Measurements from ENCODE around the gene EFR3B. TPM values are rescaled to one million over a fixed set of nuclear protein-coding genes. Genes with fewer than 3 reads are reported as not detected.

Gene EFR3B
- total RNA-seq, 1 donor from 2014 or later: 40.7 TPM

DNA sequence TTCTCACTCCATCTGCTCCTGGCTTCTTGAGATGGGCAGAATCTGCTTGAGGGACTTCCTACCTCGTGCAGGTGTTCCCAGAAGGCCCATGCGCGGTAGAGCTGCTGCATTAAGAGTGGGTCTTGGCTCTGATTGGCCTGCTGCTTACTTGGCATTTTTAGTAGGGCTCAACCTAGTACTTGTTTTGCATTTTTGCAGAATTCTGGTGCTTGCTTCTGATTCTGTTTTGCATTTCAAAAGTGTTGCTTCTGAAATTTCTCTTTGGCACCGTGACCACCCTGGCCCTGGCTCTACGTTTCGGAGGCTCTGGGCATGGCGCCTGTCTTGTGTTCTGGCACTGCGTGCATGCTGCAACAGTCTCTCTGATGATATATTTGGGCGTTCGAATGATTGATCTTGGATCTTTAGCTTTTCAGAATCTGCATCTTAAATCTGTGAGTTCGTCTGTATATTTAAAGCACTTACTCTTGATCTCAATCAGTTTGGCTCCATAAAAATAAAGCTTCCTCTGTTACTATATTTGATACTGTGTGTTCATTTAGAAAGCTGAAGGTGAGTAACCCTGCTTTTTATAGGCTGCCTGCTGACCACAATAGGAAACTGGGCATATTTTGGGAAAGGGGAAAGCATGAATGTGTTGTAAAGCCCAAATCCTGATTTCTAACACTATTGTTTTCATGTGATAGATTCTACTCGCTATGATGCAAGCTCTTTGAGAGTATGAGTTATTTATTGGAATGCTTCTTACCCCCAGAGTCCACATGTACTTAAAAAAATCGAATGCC lies 22.2 kb downstream of the EFR3B start:
- no peak for TF ChIP-seq CTCF (conservative IDR thresholded peaks at IDR 0.05)
- H3K27ac Mint-ChIP-seq (ENCODE audit: unreplicated experiment): no peak overlapping the region
- H3K4me3 Mint-ChIP-seq: no peak overlapping the region
- peaks cover 6% of the 10 kb centered on the region for H3K9me3 Mint-ChIP-seq
- H3K36me3 Mint-ChIP-seq (ENCODE audit: low read depth): peaks cover 4% of the 10 kb centered on the region
- DNase-seq (ENCODE audit: low read depth, low spot score): no peak
- no peaks in the 10 kb centered on the region for H3K27me3 Mint-ChIP-seq (ENCODE audit: low read depth)
- peaks cover 34% of the 10 kb centered on the region for H3K4me1 Mint-ChIP-seq

GRCh38 chr2:25065768-25066167 lies 23.9 kb downstream of the EFR3B start:
- Mint-ChIP-seq H3K4me3 (no peak overlapping the region), H3K4me1 (peaks cover 42% of the 10 kb centered on the region), H3K27ac (ENCODE audit: unreplicated experiment) (no peak overlapping the region), H3K9me3 (peaks cover 6% of the 10 kb centered on the region), H3K27me3 (ENCODE audit: low read depth) (no peaks in the 10 kb centered on the region), H3K36me3 (ENCODE audit: low read depth) (peaks cover 4% of the 10 kb centered on the region)
- no peak for DNase-seq (ENCODE audit: low read depth, low spot score)
- no peak for TF ChIP-seq CTCF (conservative IDR thresholded peaks at IDR 0.05)

DNA sequence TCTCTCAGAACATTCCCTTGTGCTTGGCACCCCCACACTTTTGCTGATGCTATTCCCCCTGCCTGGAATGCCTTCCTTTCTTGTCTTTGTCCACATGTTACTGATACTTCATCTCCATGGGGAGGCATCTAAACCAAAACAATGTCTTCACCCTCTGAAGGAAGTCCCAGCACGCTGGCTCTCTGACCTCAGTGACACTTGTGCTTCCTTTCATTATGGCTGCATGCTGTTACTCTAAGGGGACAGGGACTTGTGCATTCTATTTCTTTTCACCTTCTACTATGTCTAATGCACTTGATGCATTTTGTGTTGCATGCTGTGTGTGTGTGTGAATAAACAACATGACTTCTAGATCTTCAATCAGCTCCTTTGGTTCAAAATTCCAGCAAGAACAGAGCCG lies 24.6 kb downstream of the EFR3B start:
- H3K36me3 Mint-ChIP-seq (ENCODE audit: low read depth): peaks cover 4% of the 10 kb centered on the region
- no peaks in the 10 kb centered on the region for H3K27me3 Mint-ChIP-seq (ENCODE audit: low read depth)
- peaks cover 42% of the 10 kb centered on the region for H3K4me1 Mint-ChIP-seq
- no peak overlapping the region for H3K4me3 Mint-ChIP-seq
- no peak for DNase-seq (ENCODE audit: low read depth, low spot score)
- no peak for TF ChIP-seq CTCF (conservative IDR thresholded peaks at IDR 0.05)
- peaks cover 6% of the 10 kb centered on the region for H3K9me3 Mint-ChIP-seq
- H3K27ac Mint-ChIP-seq (ENCODE audit: unreplicated experiment): no peak overlapping the region

DNA sequence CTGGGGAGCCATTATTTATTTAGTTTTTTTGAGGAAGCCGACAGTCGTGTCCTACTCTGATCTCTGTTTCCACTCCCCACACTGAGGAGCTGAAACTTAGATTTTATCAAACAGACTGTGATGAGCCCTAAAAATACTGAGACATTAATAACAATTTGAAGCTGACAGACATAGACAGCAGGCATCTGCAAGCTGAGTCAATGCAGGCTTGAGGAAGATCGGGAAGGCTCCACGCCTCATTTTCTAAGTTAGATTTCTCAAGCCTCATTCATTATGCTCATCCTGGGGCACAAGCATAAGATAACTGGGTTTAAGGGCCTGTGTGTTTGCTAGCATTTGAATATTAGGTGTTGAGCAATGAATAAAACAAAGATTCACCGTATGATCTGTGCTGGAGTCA lies 26.3 kb downstream of the EFR3B start:
- H3K4me1 Mint-ChIP-seq: peaks cover 36% of the 10 kb centered on the region
- peaks cover 4% of the 10 kb centered on the region for H3K36me3 Mint-ChIP-seq (ENCODE audit: low read depth)
- peaks cover 6% of the 10 kb centered on the region for H3K9me3 Mint-ChIP-seq
- no peak overlapping the region for H3K27ac Mint-ChIP-seq (ENCODE audit: unreplicated experiment)
- no peak for TF ChIP-seq CTCF (conservative IDR thresholded peaks at IDR 0.05)
- no peaks in the 10 kb centered on the region for H3K27me3 Mint-ChIP-seq (ENCODE audit: low read depth)
- no peak for DNase-seq (ENCODE audit: low read depth, low spot score)
- no peak overlapping the region for H3K4me3 Mint-ChIP-seq

GRCh38 chr2:25071966-25072365 lies 30.1 kb downstream of the EFR3B start:
- no peak overlapping the region for H3K4me3 Mint-ChIP-seq
- H3K4me1 Mint-ChIP-seq: peaks cover 30% of the 10 kb centered on the region

More at GRCh38 chr2:25071966-25072365, 30.1 kb downstream of the EFR3B start:
- no peak overlapping the region for H3K27ac Mint-ChIP-seq (ENCODE audit: unreplicated experiment)
- H3K9me3 Mint-ChIP-seq: no peaks in the 10 kb centered on the region
- DNase-seq (ENCODE audit: low read depth, low spot score): no peak
- no peaks in the 10 kb centered on the region for H3K27me3 Mint-ChIP-seq (ENCODE audit: low read depth)
- no peak for TF ChIP-seq CTCF (conservative IDR thresholded peaks at IDR 0.05)
- peaks cover 3% of the 10 kb centered on the region for H3K36me3 Mint-ChIP-seq (ENCODE audit: low read depth)

Measured in neural crest cell (in vitro differentiated cells).